NB4 (cell line): Measurements from ENCODE around the gene P4HB.

Experiments
- DNase-seq: peaks from one replicate; pipeline ENCODE4 v3.0.0; 2010; ENCODE audit warnings: low read depth
- H3K4me3 ChIP-seq: one replicate; pipeline ENCODE4 v1.5.1; 2011; ENCODE audit warnings: mild to moderate bottlenecking, low read depth, low read length, moderate library complexity
- CTCF ChIP-seq: IDR thresholded peaks from one replicate; pipeline ENCODE4 v1.5.1; 2012; ENCODE audit warnings: low read depth, low read length
- MAX ChIP-seq: IDR thresholded peaks from 2 replicates; pipeline ENCODE4 v1.6.1; 2011; ENCODE audit warnings: low read depth, low read length
- MYC ChIP-seq: IDR thresholded peaks from 2 replicates; pipeline ENCODE4 v1.6.1; 2011; ENCODE audit warnings: low read depth, low read length
- POLR2A ChIP-seq: IDR thresholded peaks from 2 replicates; pipeline ENCODE4 v1.6.1; 2011; ENCODE audit warnings: mild to moderate bottlenecking; ENCODE audit not compliant: insufficient read length; ENCODE audit errors: extremely low read depth

P4HB gene

GRCh38 chr17:81794509-81794908 is 65.8 kb downstream of the P4HB start:
- peak; percentile 67 for DNase-seq
- H3K4me3 ChIP-seq = no peak overlapping the region
- no peak for TF ChIP-seq MAX
- TF ChIP-seq MYC = no peak
- no peak for TF ChIP-seq POLR2A
- no peak for TF ChIP-seq CTCF

GRCh38 chr17:81794074-81794476 is 66.3 kb downstream of the P4HB start:
- TF ChIP-seq MAX = no peak
- no peak for TF ChIP-seq CTCF
- no peak for TF ChIP-seq MYC
- no peak for TF ChIP-seq POLR2A
- no peak for DNase-seq
- no peak overlapping the region for H3K4me3 ChIP-seq
